H9 (cell line): ENCODE measurements around the gene ATG2B. TPM values are rescaled to one million over a fixed set of nuclear protein-coding genes. Genes with fewer than 3 reads are reported as not detected.

Experiments
- DNase-seq: peaks from one replicate; pipeline ENCODE4 v3.0.0-alpha.2; 2017
- H2AFZ ChIP-seq: one replicate; pipeline ENCODE4 v1.6.1; 2013; ENCODE audit warnings: mild to moderate bottlenecking, low read length, control low read depth, moderate library complexity
- H2AK5ac ChIP-seq: 2 replicates; pipeline ENCODE4 v1.6.1; 2013; ENCODE audit warnings: low read length, control low read depth, mixed read lengths; ENCODE audit not compliant: insufficient read length
- H2BK120ac ChIP-seq: one replicate; pipeline ENCODE4 v1.6.1; 2013; ENCODE audit warnings: low read depth, mild to moderate bottlenecking, low read length, control low read depth, inconsistent platforms; ENCODE audit not compliant: poor library complexity, severe bottlenecking
- H2BK12ac ChIP-seq: 2 replicates; pipeline ENCODE4 v1.6.1; 2013; ENCODE audit warnings: low read length, control low read depth, mixed read lengths, low read depth; ENCODE audit not compliant: insufficient read length
- H2BK15ac ChIP-seq: 2 replicates; pipeline ENCODE4 v1.6.1; 2013; ENCODE audit warnings: low read depth, low read length, control low read depth
- H2BK20ac ChIP-seq: one replicate; pipeline ENCODE4 v1.6.1; 2013; ENCODE audit warnings: low read depth, mild to moderate bottlenecking, low read length, control low read depth, inconsistent platforms; ENCODE audit not compliant: poor library complexity, severe bottlenecking
- H2BK5ac ChIP-seq: 2 replicates; pipeline ENCODE4 v1.6.1; 2013; ENCODE audit warnings: low read length, control low read depth, mixed read lengths; ENCODE audit not compliant: insufficient read length
- H3K14ac ChIP-seq: 2 replicates; pipeline ENCODE4 v1.6.1; 2013; ENCODE audit warnings: low read length, control low read depth; ENCODE audit not compliant: insufficient read depth
- H3K18ac ChIP-seq: 2 replicates; pipeline ENCODE4 v1.6.1; 2013; ENCODE audit warnings: low read depth, mild to moderate bottlenecking, mixed read lengths, low read length, control low read depth; ENCODE audit not compliant: insufficient read length
- H3K23ac ChIP-seq: 2 replicates; pipeline ENCODE4 v1.6.1; 2013; ENCODE audit warnings: low read length, control low read depth, mixed read lengths, low read depth; ENCODE audit not compliant: insufficient read length
- H3K23me2 ChIP-seq: 2 replicates; pipeline ENCODE4 v1.6.1; 2013; ENCODE audit warnings: low read depth, mild to moderate bottlenecking, mixed read lengths, low read length, control low read depth; ENCODE audit not compliant: insufficient read length, poor library complexity, severe bottlenecking
- H3K27ac ChIP-seq: 2 replicates; pipeline ENCODE4 v1.5.1; 2013; ENCODE audit warnings: low read length, control low read depth, mixed read lengths, low read depth; ENCODE audit not compliant: insufficient read length
- H3K27me3 ChIP-seq: 2 replicates; pipeline ENCODE4 v1.6.1; 2013; ENCODE audit warnings: low read length, control low read depth, inconsistent platforms; ENCODE audit not compliant: insufficient read depth
- H3K4ac ChIP-seq: 2 replicates; pipeline ENCODE4 v1.6.1; 2013; ENCODE audit warnings: low read depth, mild to moderate bottlenecking, control low read depth, inconsistent platforms, low read length, moderate library complexity
- H3K4me1 ChIP-seq: 2 replicates; pipeline ENCODE4 v1.6.1; 2013; ENCODE audit warnings: low read length, control low read depth, inconsistent platforms; ENCODE audit not compliant: insufficient read depth
- H3K4me2 ChIP-seq: 2 replicates; pipeline ENCODE4 v1.6.1; 2013; ENCODE audit warnings: low read length, control low read depth, mixed read lengths; ENCODE audit not compliant: insufficient read length, insufficient read depth
- H3K56ac ChIP-seq: 2 replicates; pipeline ENCODE4 v1.6.1; 2013; ENCODE audit warnings: low read depth, mild to moderate bottlenecking, mixed read lengths, low read length, control low read depth; ENCODE audit not compliant: insufficient read length
- H3K79me1 ChIP-seq: 2 replicates; pipeline ENCODE4 v1.6.1; 2013; ENCODE audit warnings: low read depth, mild to moderate bottlenecking, moderate library complexity, low read length, control low read depth, inconsistent platforms; ENCODE audit not compliant: insufficient read depth, poor library complexity, severe bottlenecking
- H3K79me2 ChIP-seq: 2 replicates; pipeline ENCODE4 v1.6.1; 2013; ENCODE audit warnings: low read length, control low read depth, inconsistent platforms; ENCODE audit not compliant: insufficient read depth
- H3K9ac ChIP-seq: 2 replicates; pipeline ENCODE4 v1.6.1; 2013; ENCODE audit warnings: low read length, control low read depth, mixed read lengths; ENCODE audit not compliant: insufficient read length; ENCODE audit errors: extremely low read depth
- H3K9me3 ChIP-seq: one replicate; pipeline ENCODE4 v1.6.1; 2013; ENCODE audit warnings: low read depth, low read length, inconsistent platforms; ENCODE audit not compliant: control insufficient read depth
- H3T11ph ChIP-seq: one replicate; pipeline ENCODE4 v1.6.1; 2013; ENCODE audit warnings: mild to moderate bottlenecking, low read length, control low read depth, inconsistent platforms
- H4K20me1 ChIP-seq: one replicate; pipeline ENCODE4 v1.6.1; 2013; ENCODE audit not compliant: control insufficient read depth, insufficient read length, insufficient read depth
- H4K5ac ChIP-seq: 2 replicates; pipeline ENCODE4 v1.6.1; 2013; ENCODE audit warnings: low read depth, mild to moderate bottlenecking, mixed read lengths, low read length, control low read depth; ENCODE audit not compliant: insufficient read length
- H4K8ac ChIP-seq: replicated peaks from 2 replicates; pipeline ENCODE4 v1.6.1; 2013; ENCODE audit warnings: low read length, control low read depth, mixed read lengths, low read depth; ENCODE audit not compliant: insufficient read length
- H4K91ac ChIP-seq: 2 replicates; pipeline ENCODE4 v1.6.1; 2013; ENCODE audit warnings: low read depth, mild to moderate bottlenecking, moderate library complexity, mixed read lengths, low read length, control low read depth; ENCODE audit not compliant: insufficient read length
- H3K27ac Mint-ChIP-seq, 3 experiments: 2 replicates in 2 of 3; 3 replicates in 1 of 3; pipeline ENCODE4 v1.8.0; 2020 to 2021; ENCODE audit warnings: mixed read lengths in 3 of 3, mild to moderate bottlenecking in 1 of 3, moderate library complexity in 1 of 3
- H3K27me3 Mint-ChIP-seq: 2 replicates; pipeline ENCODE4 v1.8.0; 2021; ENCODE audit warnings: low read depth, mild to moderate bottlenecking, moderate library complexity, mixed read lengths
- H3K36me3 Mint-ChIP-seq, 3 experiments: 2 replicates in 2 of 3; 3 replicates in 1 of 3; pipeline ENCODE4 v1.8.0; 2020 to 2021; ENCODE audit warnings: low read depth in 3 of 3, mixed read lengths in 3 of 3; ENCODE audit not compliant: insufficient read depth in 1 of 3
- H3K4me1 Mint-ChIP-seq, 2 experiments: 2 replicates each; pipeline ENCODE4 v1.8.0; 2020; ENCODE audit warnings: mixed read lengths in 2 of 2
- H3K4me3 Mint-ChIP-seq, 2 experiments: 2 replicates in 1 of 2; 3 replicates in 1 of 2; pipeline ENCODE4 v1.8.0; 2020 to 2021; ENCODE audit warnings: mild to moderate bottlenecking in 2 of 2, mixed read lengths in 2 of 2, moderate library complexity in 1 of 2
- H3K9me3 Mint-ChIP-seq, 2 experiments: 2 replicates in 1 of 2; 3 replicates in 1 of 2; pipeline ENCODE4 v1.8.0; 2020; ENCODE audit warnings: mild to moderate bottlenecking in 2 of 2, mixed read lengths in 2 of 2, moderate library complexity in 1 of 2
- WGBS: extraction: QIAGEN DNeasy Blood & Tissue Kit; methylation state at CpG from one replicate; pipeline ENCODE4 v1.1.7; 2013; ENCODE audit warnings: missing lambda C conversion rate, low lambda C conversion rate, mixed read lengths; ENCODE audit not compliant: insufficient read length; ENCODE audit errors: extremely low coverage; 5-methylcytosine and 5-hydroxymethylcytosine counted together
- total RNA-seq: library from RNA; stranded (reverse); gene quantifications from 2 replicates; pipeline ENCODE4 v1.2.1, GENCODE V29; 2021
- TF ChIP-seq, protein P1 (sequence below): fragments of 200-600 bp; sonication (generic); conservative IDR thresholded peaks from 3 replicates; pipeline ENCODE4 v1.8.0; 2021; ENCODE audit warnings: antibody characterized with exemption, mild to moderate bottlenecking

The ATG2B gene
- total RNA-seq, 1 experiment from 2014 or later: 12.6 TPM

DNA sequence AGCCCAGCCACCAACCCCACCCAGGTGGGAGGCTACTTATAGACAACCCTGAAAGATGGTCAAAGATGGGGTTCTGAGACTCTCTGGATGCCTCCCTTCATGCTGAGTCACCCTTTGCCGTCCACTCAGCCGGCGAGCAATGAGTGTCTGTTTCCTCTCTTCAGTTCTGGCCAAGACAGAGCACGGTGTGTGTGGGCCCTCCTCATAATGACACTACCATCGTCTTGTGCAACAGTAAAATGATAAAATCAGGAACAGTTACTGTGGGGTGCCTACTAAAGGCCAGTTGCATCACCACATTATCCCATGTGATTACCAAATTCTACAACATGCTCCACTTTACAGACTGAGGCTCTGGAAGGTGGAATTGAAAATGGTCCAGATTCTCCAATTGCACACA is 114.1 kb downstream of the ATG2B start:
- Histone ChIP-seq H3K23me2 (no peaks in the 10 kb centered on the region), H4K20me1 (no peaks in the 10 kb centered on the region), H3K79me2 (no peaks in the 10 kb centered on the region), H3K56ac (no peak overlapping the region), H3K27me3 (no peaks in the 10 kb centered on the region), H3T11ph (no peak overlapping the region), H3K4ac (no peak overlapping the region), H2BK12ac (no peak overlapping the region), H2BK120ac (no peak overlapping the region), H4K91ac (no peak overlapping the region), H3K18ac (no peak overlapping the region), H2BK5ac (no peak overlapping the region), H2BK20ac (no peak overlapping the region), H3K79me1 (no peaks in the 10 kb centered on the region), H2BK15ac (no peak overlapping the region), H2AFZ (no peak overlapping the region), H3K4me1 (peaks cover 3% of the 10 kb centered on the region; the same call in 1 of the 2 replicates), H3K4me2 (no peak overlapping the region), H3K9ac (no peak overlapping the region), H4K5ac (no peak overlapping the region), H3K14ac (no peak overlapping the region), H4K8ac (no peak overlapping the region), H2AK5ac (no peak overlapping the region), H3K9me3 (no peaks in the 10 kb centered on the region), H3K27ac (no peak overlapping the region), H3K23ac (no peak overlapping the region)
- peaks cover 6% of the 10 kb centered on the region for H3K27me3 Mint-ChIP-seq
- peaks cover 19 to 22% of the 10 kb centered on the region in 2 experiments for H3K4me1 Mint-ChIP-seq
- TF ChIP-seq, protein P1, sequence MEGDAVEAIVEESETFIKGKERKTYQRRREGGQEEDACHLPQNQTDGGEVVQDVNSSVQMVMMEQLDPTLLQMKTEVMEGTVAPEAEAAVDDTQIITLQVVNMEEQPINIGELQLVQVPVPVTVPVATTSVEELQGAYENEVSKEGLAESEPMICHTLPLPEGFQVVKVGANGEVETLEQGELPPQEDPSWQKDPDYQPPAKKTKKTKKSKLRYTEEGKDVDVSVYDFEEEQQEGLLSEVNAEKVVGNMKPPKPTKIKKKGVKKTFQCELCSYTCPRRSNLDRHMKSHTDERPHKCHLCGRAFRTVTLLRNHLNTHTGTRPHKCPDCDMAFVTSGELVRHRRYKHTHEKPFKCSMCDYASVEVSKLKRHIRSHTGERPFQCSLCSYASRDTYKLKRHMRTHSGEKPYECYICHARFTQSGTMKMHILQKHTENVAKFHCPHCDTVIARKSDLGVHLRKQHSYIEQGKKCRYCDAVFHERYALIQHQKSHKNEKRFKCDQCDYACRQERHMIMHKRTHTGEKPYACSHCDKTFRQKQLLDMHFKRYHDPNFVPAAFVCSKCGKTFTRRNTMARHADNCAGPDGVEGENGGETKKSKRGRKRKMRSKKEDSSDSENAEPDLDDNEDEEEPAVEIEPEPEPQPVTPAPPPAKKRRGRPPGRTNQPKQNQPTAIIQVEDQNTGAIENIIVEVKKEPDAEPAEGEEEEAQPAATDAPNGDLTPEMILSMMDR: no peak
- no peak overlapping the region for H3K27ac Mint-ChIP-seq
- DNase-seq: no peak
- H3K9me3 Mint-ChIP-seq: peaks cover 0 to 6% of the 10 kb centered on the region in 2 experiments; a peak in 2 of 5 replicates
- H3K36me3 Mint-ChIP-seq: no peaks in the 10 kb centered on the region; a peak in 1 of 7 replicates
- no peak overlapping the region for H3K4me3 Mint-ChIP-seq
- no CpG with 5 or more reads among the region's 5 CpGs for WGBS
